Esophagus squamous epithelium (tissue), 5 donors: Measurements from ENCODE around the gene MYO9B. TPM values are rescaled to one million over a fixed set of nuclear protein-coding genes. Genes with fewer than 3 reads are reported as not detected.

Experiments used
- DNase-seq: peaks from one replicate; lab custom pipeline; 2025; lab: John Stamatoyannopoulos, UW
- H3K27ac ChIP-seq, 4 donors: fragments of 200-600 bp; sonication (generic); one replicate each; pipeline ENCODE4 v1.5.1; 2016 to 2019; ENCODE audit warnings: mild to moderate bottlenecking in 1 of 4
- H3K27me3 ChIP-seq, 4 donors: fragments of 200-600 bp; sonication (generic); 1 replicate in 3 of 4; 2 replicates in 1 of 4; pipeline versions ENCODE4 v1.5.1 to v1.6.0; 2017 to 2021; ENCODE audit warnings: antibody characterized with exemption in 1 of 4
- H3K36me3 ChIP-seq, 3 donors: fragments of 200-600 bp; sonication (generic); one replicate each; pipeline ENCODE4 v1.5.1; 2016 to 2019
- H3K4me1 ChIP-seq, 3 donors: fragments of 200-600 bp; sonication (generic); one replicate each; pipeline ENCODE4 v1.5.1; 2017 to 2019
- H3K4me3 ChIP-seq, 4 donors: fragments of 200-600 bp; sonication (generic); 1 replicate in 3 of 4; 2 replicates in 1 of 4; pipeline ENCODE4 v1.5.1; 2016 to 2019; ENCODE audit warnings: mild to moderate bottlenecking in 2 of 4, moderate library complexity in 1 of 4
- H3K9me3 ChIP-seq, 3 donors: fragments of 200-600 bp; sonication (generic); one replicate each; pipeline ENCODE4 v1.5.1; 2016 to 2019
- CTCF ChIP-seq, 6 experiments: fragments of 450-650 bp in 4 of 6; fragments of 200-600 bp in 2 of 6; sonication (generic) in 2 of 6; IDR thresholded peaks; one replicate each; pipeline ENCODE4 v1.5.1; 2016 to 2019; ENCODE audit warnings: antibody characterized with exemption in 6 of 6, mild to moderate bottlenecking in 4 of 6, moderate library complexity in 4 of 6
- POLR2A ChIP-seq, 4 donors: fragments of 450-650 bp; IDR thresholded peaks; one replicate each; pipeline ENCODE4 v1.6.1; 2017; ENCODE audit warnings: antibody characterized with exemption in 4 of 4, mild to moderate bottlenecking in 4 of 4, moderate library complexity in 3 of 4
- WGBS, 2 donors: methylation state at CpG; one replicate each; pipeline ENCODE4 v1.1.5; 2018; 5-methylcytosine and 5-hydroxymethylcytosine counted together
- intact Hi-C: fragments of 100-400 bp; cut with DNase I; formaldehyde crosslinking; loops from one replicate; pipeline ENCODE4 v1.15.0; 2022
- total RNA-seq, 4 donors: library from RNA; depleted of rRNA; stranded (reverse); fragments of >200 nt; gene quantifications; one replicate each; pipeline ENCODE4 v1.1.0, GENCODE V29; 2016
- donor health status: DM: yes; HTN: yes; CAD: no.

The MYO9B gene
- total RNA-seq, 4 donors from 2014 or later: 25.5 to 60.5 (median 39.5) TPM

- H3K36me3 ChIP-seq: no peaks in the 10 kb centered on the region
- H3K27ac ChIP-seq: no peak overlapping the region
- no peak for DNase-seq
- TF ChIP-seq POLR2A (IDR thresholded peaks at IDR 0.05) (no peak), CTCF (IDR thresholded peaks at IDR 0.05) (no peak)
- peaks cover 0 to 52% (median 4%) of the 10 kb centered on the region in 4 donors for H3K27me3 ChIP-seq
- WGBS, 2 donors: 74 to 83% methylated on average over 6 of the region's 6 CpGs
- H3K4me3 ChIP-seq: no peak overlapping the region
- intact Hi-C loops: no loop called here
- H3K9me3 ChIP-seq: no peaks in the 10 kb centered on the region
- peaks cover 0 to 3% (median 0%) of the 10 kb centered on the region in 3 donors for H3K4me1 ChIP-seq
These were observed 43.8 kb upstream of the MYO9B start for GRCh38 chr19:17031741-17032140.

DNA sequence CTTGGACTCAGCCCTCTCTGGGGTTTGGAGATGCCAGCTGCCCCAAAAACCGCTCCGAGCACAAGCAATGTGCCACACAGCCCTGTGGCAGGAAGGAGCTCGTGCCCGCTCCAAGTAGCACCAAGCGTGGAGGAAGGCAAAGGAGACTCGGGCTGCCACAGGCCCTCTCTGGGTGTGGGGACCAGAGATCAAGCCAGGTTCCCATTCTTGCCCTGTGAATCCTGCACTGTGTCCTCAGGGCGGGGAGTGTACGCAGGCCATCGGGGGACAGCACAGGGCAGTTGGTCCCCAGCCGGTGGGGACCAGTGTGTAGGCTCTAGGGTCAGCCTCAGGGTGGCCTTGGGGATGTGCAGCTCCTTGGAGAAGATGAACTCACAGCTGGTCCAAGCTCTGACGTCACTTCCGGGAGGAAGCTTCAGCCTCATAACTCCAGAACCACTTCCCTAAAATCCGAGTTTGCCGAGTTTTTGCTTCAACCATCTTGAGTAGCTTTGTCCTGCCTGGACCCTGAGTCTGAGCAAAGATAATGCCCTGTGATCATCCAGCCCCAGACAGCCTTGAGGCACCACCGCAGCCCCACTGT, 39.6 kb upstream of the MYO9B start:
- peaks cover 0 to 46% (median 0%) of the 10 kb centered on the region in 4 donors for H3K27me3 ChIP-seq
- H3K4me1 ChIP-seq: no peaks in the 10 kb centered on the region
- 77 to 81% methylated on average over 14 of the region's 15 CpGs for WGBS, 2 donors
- no peak overlapping the region for H3K27ac ChIP-seq
- no peaks in the 10 kb centered on the region for H3K36me3 ChIP-seq
- no peak for DNase-seq
- TF ChIP-seq CTCF (IDR thresholded peaks at IDR 0.05): no peak
- TF ChIP-seq POLR2A (IDR thresholded peaks at IDR 0.05): no peak
- H3K4me3 ChIP-seq: no peak overlapping the region
- intact Hi-C loops: no loop called here
- H3K9me3 ChIP-seq: no peaks in the 10 kb centered on the region

DNA sequence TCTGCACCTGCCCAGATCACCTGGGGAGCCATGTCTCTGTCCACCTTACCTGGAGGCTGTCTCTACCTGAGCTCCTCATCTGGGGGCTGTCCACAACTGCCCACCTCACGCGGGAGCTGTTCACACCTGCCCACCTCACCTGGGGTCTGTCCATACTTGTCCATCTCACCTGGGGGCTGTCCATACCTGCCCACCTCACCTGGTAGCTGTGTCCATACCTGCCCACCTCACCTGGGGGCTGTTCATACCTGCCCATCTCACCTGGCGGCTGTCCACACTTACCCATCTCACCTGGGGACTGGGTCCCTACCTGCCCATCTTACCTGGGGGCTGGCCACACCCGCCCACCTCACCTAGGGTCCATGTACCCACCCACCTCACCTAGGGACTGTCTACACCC, 38.9 kb upstream of the MYO9B start:
- DNase-seq: no peak

GRCh38 chr19:17037184-17037583, 38.4 kb upstream of the MYO9B start:
- H3K27me3 ChIP-seq: peaks cover 0 to 51% (median 0%) of the 10 kb centered on the region in 4 donors
- WGBS, 2 donors: 96% methylated on average over 5 of the region's 6 CpGs; no CpG with 5 or more reads in 1 of the 2 donors
- intact Hi-C loops: no loop called here
- H3K27ac ChIP-seq: no peak overlapping the region
- H3K4me1 ChIP-seq: peaks cover 0 to 6% (median 0%) of the 10 kb centered on the region in 3 donors
- TF ChIP-seq POLR2A (IDR thresholded peaks at IDR 0.05) (no peak), CTCF (IDR thresholded peaks at IDR 0.05) (no peak)
- no peaks in the 10 kb centered on the region for H3K36me3 ChIP-seq
- H3K9me3 ChIP-seq: no peaks in the 10 kb centered on the region
- DNase-seq: no peak
- no peak overlapping the region for H3K4me3 ChIP-seq

More for the DNA sequence above, 38.9 kb upstream of the MYO9B start:
- H3K27ac ChIP-seq: no peak overlapping the region
- peaks cover 0 to under 1% (median 0%) of the 10 kb centered on the region in 3 donors for H3K4me1 ChIP-seq
- no peaks in the 10 kb centered on the region for H3K36me3 ChIP-seq
- H3K27me3 ChIP-seq: peaks cover 0 to 49% (median 0%) of the 10 kb centered on the region in 4 donors
- TF ChIP-seq CTCF (IDR thresholded peaks at IDR 0.05) (no peak), POLR2A (IDR thresholded peaks at IDR 0.05) (no peak)
- intact Hi-C loops: no loop called here
- WGBS, 2 donors: 74 to 79% methylated on average over 4 of the region's 4 CpGs
- H3K9me3 ChIP-seq: no peaks in the 10 kb centered on the region
- H3K4me3 ChIP-seq: no peak overlapping the region

DNA sequence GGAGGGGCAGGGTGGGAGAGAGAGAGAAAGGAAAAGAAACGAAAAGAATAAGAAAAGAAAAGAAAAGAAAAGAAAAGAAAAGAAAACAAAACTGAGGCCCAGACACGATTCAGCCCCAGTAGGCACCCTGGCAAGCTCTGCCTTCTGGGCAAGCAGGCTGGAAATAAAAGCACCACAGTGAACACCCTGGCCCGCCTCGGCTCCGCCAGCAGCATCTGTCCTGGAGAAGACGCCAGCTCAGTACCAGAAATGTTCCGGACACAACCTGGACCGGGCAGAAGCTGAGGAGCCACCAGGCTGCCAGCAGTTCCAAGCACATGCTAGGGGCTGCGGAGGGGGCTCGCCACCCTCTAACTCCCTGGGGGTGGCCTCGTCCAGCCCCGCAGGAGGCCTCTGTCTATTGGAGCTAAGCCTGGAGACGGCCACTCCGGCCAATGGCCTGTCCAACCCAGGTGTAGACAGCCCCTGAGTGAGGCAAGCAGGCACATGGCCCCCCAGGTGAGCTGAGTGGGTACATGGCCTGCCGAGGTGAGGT, 37.5 kb upstream of the MYO9B start:
- Histone ChIP-seq H3K27ac (no peak overlapping the region), H3K27me3 (peaks cover 0 to 51% (median 0%) of the 10 kb centered on the region in 4 donors), H3K36me3 (no peaks in the 10 kb centered on the region), H3K4me3 (no peak overlapping the region), H3K4me1 (peaks cover 0 to 8% (median 0%) of the 10 kb centered on the region in 3 donors), H3K9me3 (no peaks in the 10 kb centered on the region)
- 51 to 70% methylated on average over 6 to 8 of the region's 15 CpGs for WGBS, 2 donors
- no peak for DNase-seq
- intact Hi-C loops: no loop called here
- TF ChIP-seq CTCF (IDR thresholded peaks at IDR 0.05): no peak
- TF ChIP-seq POLR2A (IDR thresholded peaks at IDR 0.05): no peak
